GM13977 (cell line): ENCODE measurements around the gene LSM7.

Experiments
- DNase-seq: peaks from one replicate; pipeline ENCODE4 v3.0.0; 2012; ENCODE audit warnings: low spot score
- in situ Hi-C: fragments of 300-500 bp; cut with MboI; formaldehyde crosslinking; loops from one replicate; pipeline ENCODE4 v1.12.0; 2022; ENCODE audit warnings: low sequenced_read_pairs, low pct_unique_long_range_greater_than_20kb, mixed read lengths, inconsistent platforms; ENCODE audit not compliant: unreplicated experiment
- TF ChIP-seq, protein P1 (sequence below): IDR thresholded peaks from 2 replicates; pipeline ENCODE4 v1.5.1; 2012; ENCODE audit warnings: mild to moderate bottlenecking, control low read depth; ENCODE audit not compliant: insufficient read depth; ENCODE audit errors: extremely low read depth, missing control alignments

Gene LSM7

DNA sequence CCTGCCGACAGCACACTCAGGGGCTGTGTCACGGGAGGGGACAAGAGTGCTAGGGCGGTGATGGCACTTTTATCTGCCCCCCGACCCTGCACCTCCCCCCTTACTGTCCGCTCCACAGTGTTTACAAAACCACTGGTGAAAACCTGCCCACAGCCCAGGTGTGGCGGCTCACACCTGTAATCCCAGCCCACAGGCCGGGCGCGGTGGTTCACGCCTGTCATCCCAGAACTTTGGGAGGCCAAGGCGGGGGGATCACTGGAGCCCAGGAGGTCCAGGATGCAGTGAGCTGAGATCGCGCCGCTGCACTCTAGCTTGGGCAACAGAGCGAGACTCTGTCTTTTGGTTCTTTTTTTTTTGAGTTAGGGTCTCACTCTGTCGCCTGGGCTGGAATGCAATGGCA, 32.2 kb downstream of the LSM7 start:
- no peak for DNase-seq
- TF ChIP-seq, protein P1, sequence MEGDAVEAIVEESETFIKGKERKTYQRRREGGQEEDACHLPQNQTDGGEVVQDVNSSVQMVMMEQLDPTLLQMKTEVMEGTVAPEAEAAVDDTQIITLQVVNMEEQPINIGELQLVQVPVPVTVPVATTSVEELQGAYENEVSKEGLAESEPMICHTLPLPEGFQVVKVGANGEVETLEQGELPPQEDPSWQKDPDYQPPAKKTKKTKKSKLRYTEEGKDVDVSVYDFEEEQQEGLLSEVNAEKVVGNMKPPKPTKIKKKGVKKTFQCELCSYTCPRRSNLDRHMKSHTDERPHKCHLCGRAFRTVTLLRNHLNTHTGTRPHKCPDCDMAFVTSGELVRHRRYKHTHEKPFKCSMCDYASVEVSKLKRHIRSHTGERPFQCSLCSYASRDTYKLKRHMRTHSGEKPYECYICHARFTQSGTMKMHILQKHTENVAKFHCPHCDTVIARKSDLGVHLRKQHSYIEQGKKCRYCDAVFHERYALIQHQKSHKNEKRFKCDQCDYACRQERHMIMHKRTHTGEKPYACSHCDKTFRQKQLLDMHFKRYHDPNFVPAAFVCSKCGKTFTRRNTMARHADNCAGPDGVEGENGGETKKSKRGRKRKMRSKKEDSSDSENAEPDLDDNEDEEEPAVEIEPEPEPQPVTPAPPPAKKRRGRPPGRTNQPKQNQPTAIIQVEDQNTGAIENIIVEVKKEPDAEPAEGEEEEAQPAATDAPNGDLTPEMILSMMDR, result no peak
- in situ Hi-C loops, result no loop called here

DNA sequence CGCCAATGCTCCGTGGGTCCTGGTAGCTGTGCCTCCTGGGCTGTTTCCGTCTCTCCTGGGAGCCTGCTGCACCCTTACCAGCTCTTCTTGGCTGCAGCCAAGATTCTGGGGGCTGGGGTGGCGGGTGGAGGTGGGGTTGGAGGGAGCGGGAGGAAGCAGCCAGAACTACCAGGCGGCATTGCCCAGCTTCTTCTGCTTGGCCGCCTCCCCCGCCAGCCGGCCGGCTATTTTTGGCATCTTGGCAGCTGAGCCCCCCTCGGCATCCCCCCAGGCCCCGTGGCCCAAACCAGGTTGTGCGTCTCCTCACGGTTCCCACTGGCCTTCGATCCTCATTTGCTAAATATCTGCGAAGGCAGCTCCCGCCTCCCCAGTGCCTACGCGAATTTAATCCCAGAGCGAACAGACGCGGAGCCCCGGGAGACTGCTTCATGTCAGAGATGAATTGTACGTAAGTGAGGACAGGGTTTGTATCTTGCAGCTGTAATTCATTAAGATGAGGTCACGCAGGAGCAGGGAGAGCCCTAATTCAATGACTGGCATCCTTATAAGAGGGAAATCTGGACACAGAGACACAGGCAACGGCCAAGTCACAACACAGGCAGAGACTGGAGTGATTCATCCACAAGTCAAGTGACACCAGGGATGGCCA, 33.6 kb downstream of the LSM7 start:
- in situ Hi-C loops, result no loop called here
- DNase-seq, result no peak
- TF ChIP-seq, protein P1, result no peak

DNA sequence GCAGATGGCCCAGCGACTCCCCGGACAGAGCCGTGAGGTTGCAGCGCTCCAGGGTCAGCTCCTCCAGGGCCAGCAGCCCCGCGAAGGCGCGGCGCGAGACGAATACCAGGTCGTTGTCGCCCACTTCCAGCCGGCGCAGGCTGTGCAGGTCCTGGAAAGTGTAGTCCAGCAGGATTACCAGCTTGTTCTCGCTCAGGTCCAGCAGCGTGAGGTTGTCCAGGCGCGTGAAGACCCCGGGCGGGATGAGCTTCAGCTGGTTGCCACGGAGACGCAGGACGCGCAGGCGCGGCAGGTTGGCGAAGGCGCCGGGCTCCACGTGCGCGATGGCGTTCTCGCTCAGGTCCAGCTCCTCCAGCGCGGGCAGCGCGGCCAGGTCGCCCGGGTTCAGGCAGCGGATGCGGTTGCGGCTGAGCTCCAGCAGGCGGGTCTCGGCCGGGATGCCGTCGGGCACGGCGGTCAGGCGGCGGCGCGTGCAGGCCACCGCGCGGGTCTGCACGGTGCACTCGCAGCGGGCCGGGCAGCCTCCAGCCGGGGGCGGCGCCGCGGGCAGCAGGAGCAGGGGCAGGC, 37.1 kb downstream of the LSM7 start:
- in situ Hi-C loops, result no loop called here

DNA sequence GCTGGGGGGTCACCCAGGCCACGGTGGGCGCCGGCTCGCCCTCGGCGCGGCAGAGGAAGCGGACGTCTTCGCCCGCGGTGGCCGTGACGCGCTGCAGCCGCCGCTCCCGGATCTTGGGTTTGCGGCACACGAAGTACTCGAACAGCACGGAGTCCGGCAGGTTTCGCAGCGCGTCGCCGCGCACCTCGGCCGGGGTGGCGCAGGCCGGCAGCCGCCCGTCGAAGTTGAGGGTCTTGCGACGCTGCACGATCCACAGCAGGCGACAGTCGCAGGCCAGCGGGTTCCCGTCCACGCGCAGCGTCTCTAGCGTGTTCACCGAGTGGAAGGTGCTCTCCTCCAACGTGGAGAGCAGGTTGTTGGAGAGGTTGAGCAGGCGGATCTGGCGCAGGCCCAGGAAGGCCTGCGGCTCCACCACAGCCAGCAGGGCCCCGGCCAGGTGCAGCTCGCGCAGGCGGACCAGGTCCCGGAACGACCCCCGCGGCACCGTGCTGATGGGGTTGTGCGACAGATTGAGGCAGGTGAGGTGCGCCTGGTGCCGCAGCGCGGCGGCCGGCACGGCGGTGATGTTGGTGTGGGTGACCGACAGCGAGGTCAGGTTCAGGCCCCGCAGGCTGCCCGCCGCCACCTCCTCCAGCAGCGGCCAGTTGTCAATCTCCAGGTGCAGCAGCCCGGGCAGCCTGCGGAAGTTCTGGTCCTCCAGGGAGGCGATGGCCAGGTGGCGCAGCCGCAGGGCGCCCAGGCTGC, 37.8 kb downstream of the LSM7 start:
- peak; percentile 66 for DNase-seq
- TF ChIP-seq, protein P1, result no peak
- in situ Hi-C loops, result no loop called here

More for the DNA sequence above, 37.1 kb downstream of the LSM7 start:
- DNase-seq, result no peak
- TF ChIP-seq, protein P1, result no peak

DNA sequence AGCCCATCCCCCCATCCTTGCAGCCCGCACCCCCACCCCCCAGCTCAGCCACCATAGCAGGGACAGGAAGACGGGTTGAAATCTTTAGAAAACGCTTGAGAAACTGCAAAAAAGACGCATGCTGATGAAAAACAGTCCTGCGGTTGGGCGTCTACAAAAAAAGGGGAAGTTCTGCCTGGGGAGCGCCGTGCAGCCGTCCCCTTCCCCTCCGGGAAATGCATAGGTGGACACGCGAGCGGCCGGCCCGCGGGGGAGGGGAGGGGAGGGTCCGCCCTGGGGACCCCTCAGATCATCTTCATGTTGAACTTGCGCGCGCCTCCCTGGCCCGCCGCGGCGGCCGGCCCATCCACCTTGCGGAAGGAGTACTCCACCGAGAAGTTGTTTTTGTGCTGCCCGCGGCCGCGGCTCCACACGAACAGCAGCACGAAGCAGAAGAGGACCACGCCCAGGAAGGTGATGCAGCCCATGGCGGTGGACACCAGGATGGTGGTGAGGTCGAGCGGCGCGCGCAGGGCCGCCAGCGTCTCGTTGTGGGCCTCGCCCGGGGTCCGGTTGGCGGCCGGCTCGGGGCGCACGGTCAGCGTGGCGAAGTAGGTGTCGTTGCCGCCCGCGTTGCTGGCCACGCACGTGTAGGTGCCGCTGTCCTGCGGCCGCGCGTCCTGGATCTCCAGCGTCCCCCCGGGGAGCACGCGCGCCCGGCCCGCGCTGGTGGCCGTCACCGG, 38.5 kb downstream of the LSM7 start:
- in situ Hi-C loops, result no loop called here
- TF ChIP-seq, protein P1, result no peak
- peak; percentile 91 for DNase-seq

DNA sequence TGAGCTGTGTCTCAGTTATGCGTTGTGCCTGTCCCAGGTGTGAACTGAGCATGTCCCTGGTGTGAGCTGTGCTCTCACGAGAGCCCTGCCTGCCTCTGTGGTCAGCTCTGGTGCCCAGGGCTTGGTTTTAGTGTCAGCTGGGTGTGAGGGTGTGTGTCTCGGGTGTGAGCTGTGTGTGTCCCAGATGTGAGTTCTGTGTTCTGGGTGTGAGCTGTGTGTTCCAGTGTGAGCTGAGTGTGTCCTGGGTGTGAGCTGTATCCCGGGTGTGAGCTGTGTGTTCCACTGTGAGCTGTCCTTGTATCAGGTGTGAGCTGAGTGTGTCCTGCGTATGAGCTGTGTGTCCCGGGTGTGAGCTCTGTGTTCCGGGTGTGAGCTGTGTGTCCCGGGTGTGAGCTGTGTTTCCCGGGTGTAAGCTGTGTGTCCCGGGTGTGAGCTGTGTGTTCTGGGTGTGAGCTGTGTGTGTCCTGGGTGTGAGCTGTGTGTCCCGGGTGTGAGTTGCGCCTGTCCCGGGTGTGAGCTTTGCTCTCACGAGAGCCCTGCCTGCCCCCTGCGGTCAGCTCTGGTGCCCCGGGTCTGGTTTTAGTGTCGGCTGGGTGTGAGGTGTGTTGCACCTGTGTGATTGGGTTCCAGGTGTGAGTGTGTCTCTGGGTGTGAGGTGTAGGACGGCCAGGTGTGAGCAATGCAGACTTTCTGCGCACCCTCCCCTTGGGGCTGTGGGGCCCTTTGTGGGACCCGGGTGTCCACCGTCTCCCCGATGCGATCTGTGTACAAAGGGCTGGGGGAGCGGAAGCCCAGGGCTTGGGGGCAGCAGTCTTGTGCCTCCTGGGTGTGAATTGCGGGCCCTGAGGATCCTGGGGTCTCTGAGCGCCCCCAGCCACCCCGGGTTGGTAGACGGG, 39.3 kb downstream of the LSM7 start:
- no peak for DNase-seq
- TF ChIP-seq, protein P1, result no peak
- in situ Hi-C loops, result no loop called here
